GM21367 (cell line): ENCODE measurements around the gene GSTA2.
"Not testable (repeated sequence)": the region's sequence is repeated elsewhere in the genome, so short reads cannot be mapped to it uniquely, and the experiment has no call there.

Experiments used
- ATAC-seq: cut with Tn5 transposase; IDR thresholded peaks from one replicate; pipeline ENCODE4 v1.9.1; 2021; ENCODE audit not compliant: unreplicated experiment

GSTA2 gene

DNA sequence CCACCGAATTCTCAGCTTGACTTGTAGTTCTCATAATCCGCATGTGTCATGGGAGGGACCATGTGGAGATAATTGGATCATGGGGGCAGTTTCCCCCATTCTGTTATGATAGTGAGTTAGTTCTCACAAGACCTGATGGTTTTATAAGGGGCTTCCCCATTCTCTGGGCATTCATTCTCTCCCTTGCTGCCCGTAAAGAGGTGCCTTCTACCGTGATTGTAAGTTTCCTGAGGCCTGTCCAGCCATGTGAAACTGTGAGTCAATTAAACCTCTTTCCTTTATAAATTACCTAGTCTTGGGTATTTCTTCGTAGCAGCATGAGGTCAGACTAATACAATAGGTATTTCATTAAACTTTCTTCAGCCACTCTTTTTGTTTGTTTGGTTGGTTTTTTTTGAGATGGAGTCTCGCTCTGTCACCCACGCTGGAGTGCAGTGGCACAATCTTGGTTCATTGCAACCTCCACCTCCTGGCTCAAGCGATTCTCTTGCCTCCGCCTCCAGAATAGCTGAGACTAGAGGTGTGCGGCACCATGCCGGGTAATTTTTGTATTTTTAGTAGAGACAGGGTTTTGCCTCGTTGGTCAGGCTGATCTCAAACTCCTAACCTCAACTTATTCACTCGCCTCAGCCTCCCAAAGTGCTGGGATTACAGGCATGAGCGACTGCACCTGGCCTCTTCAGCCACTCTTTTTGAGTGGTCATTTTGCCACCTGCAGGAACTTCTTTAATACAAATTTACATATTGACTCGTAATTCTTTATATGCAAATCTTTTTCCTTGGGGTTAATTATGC, 36.3 kb downstream of the GSTA2 start:
- ATAC-seq = no peak

DNA sequence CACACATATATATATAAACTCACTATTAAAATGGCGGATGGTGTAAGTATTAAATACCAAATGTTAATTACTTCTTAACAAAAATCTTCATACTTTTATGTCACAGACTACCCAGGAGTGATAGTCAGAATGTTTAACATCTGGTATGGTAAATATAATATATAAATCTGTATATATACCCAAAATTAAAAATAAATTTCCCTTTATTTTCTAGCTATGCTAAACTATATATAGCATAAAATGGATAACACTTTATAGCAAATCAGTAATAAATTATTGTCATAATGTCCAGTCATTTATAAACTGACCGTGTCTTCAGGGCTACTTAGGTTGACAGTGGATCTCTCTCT, 37.1 kb downstream of the GSTA2 start:
- ATAC-seq = no peak

DNA sequence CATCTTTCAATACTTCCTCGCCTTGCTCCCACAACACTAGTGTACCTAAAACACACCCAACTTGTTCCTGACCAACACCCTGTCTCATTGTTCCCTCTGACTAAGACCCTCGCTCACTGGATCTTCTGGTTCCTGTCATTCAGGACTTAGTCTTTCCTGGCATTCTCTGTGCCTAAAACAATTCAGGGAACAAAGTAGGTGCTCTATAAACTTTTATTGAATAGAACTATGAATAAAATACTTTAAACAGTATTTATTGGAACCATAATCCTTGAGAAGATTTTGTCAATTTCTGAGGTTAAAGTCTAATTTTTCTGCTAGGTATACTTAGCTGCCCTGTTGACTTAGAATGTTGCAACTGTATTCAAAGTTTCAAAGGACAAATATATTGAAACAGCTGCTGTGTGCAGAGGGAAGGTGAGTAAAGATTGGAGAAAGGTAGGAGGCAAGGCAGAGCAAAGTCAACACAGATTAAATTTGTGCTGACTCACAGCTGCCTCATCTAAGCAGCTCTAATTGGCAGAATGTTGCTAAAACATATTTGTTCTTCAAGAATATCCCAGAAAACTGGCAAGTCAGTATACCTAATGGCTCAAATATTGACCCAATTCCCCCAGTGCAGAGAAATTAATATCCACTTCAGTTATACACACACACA, 37.6 kb downstream of the GSTA2 start:
- no peak for ATAC-seq

DNA sequence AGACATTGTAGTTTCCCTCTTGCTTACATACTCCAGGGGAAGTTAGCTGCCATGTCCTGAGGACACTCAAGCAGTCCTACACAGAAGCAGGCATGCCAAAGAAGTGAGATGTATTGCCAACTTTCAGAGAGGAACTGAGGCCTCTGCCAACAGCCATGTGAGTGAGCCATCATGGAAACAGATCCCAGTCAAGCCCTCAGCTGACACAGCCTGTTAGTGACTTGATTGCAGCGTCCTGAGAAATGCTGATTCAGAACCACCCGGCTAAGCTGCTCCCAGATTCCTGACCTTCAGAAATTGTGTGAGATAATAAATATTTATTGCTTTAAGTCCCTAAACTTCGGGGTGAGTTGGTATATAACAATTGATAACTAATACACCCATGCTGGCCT, 38.1 kb downstream of the GSTA2 start:
- ATAC-seq = no peak

DNA sequence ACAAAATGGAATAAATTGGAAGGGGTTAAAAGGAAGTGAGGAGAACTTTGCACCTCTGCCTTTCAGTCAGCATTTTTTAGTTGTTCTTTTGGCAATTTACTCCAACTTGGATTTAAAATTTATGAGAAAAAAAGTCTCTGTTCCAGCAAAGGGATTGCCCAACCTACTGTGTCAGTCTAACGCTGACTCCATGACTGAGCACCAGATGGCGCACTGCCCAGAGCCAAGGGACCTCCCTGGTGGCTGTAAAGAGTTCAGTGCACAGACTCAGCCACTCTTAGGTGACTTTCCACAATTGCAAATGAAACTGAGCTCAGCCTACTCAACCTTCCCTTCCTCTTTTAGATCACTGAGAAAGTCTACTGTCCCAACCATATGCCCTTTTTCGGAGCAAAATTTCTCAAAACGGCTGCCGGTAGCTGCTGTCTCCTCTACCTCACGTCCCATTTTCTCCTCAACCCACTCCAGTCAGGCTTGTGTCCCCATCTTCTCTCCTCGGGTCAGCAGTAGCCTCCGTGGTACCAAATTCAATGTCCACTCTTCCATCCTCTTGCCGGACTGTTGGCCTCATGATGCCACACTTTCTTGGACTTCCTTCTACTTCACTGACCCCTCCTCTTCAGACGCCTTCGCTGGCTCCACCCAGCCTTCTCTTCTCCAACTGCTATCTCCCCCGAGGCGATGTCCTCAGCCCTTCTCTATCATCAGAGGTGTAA, 38.7 kb downstream of the GSTA2 start:
- peak; percentile 100 for ATAC-seq

DNA sequence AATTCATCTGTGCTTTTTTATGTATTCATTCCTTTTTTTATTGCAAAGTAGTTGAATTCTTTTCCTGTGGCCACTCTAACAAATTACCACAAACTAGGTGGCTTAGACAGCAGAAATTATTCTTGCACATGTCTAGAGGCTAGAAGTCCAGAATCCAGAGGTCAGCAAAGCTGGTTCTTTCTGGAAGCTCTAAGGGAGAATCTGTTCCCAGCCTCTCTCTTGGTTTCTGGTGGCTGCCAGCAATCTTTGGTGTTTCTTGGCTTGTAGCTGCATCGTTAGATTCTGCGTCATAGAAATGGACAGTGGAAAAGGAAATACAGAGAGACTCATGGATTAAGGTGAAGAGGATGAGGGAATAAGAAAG, 39.3 kb downstream of the GSTA2 start:
- ATAC-seq = no peak

DNA sequence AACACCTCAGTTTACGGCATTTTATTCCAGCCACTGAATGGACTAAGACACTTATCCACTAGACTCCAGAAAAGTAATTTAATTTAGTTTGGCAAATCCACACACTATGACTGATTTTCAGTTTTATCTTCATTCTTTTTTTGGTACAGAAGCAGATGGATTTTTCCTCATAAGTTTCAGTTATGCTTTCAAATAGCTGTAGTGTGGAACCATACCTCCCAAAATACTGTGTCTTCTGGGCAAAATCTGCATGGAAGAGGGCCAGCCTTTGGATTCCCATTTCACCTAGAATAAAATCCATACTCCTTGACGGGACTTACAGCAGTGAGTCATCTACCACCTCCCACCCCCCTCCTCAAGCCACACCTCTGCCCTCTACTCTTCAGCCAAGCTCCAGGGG, 43.0 kb downstream of the GSTA2 start:
- ATAC-seq = no peak

DNA sequence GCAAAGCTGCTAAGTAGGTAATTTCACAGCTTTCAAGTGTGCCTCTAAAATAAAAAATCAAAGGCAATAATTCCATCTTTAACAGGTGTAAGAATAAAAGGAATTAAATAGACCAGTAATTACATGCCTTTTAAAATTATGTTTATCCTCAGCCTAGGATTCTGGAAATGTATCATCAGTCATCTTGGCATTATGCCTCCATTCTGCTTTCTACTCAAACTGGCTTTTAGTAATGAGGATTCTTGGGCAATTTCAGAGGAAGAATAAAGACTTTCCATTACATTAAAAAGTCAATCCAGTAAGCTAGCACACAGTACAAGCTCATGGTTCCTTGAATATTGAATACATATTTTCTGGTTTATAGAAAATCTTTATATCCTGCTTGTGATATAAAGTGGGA, 44.7 kb downstream of the GSTA2 start:
- no peak for ATAC-seq

DNA sequence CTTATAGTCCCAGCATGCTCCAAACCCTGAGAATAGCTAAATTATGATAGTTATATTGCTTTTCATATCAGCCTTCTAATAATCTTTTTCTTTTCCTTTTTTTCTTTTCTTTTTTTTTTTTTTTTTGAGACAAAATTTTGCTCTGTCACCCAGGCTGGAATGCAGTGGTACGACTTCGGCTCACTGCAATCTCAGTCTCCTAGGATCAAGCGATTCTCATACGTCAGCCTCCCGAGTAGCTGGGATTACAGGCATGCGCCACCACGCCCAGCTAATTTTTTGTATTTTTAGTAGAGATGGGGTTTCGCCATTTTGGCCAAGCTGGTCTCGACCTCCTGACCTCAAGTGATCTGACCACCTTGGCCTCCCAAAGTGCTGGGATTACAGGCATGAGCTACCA, 48.5 kb downstream of the GSTA2 start:
- ATAC-seq = not testable (repeated sequence)

DNA sequence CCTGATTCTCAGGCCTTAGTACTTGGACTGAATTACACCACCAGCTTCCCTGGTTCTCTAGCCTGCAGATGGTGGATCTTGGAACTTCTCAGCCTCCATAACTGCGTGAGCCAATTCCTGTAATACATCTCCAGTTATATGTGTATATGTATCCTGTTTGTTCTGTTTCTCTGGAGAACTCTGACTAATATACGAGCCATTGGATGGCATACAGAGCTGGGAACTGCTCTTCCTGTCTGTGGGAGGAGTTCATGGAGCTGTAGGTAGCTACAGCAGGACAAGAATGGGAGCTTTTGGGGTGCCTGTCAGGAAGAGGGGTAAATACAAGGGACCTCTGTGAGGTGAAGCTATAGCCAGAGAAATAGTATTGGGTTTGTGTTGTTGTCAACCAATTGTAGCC, 51.1 kb downstream of the GSTA2 start:
- ATAC-seq = no peak

DNA sequence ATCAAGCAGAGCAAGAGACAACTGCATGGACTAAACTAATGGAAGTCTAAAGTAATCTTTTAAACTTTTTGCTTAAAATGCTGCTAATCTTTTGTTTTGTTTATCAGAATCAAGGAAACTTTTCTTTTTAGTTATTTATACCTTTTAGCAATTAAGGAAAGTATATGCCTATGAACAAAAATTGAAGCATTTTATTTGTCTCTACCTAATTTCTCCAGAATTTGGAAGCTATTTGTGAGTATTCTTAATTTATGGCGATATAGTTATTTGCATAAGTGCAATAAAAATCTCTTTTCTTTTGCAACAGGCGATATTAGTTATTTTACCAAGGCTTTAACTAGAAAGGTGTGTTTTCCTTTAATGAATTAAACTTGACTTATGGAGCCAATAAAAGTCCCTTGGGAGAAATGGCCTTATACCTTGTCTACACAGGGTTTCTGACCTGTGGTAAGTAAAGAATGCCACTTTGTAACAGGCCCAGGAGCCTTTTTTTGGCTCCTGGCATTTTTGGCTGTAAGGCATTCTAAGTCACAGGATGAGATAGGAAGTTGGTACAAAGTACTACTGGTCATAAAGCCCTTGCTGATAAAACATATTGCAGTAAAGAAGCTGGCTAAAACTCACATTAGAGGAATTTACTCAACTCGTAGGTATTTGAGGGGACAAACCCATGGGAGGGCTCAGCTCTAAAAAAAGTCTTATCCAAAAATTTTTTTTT, 55.2 kb downstream of the GSTA2 start:
- no peak for ATAC-seq

DNA sequence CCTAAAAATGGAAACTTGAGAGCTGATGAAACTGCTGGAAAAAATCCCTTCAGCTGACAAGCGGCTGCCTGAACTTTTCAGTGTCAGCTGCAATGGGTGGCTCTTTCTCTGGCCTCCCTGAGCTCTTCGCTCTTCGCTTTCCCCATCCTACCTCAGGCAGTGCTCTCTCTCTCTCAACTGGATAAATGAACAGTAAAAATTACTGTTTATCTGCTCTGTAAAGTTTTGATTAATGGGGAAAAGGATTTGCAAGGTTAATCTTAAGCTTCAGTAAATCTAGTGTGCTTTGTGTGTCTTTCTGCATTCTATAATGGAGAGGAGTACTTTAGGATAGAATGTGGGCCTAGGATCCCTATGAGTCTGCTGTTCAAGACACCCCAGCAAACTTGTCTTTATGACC, 57.3 kb downstream of the GSTA2 start:
- no peak for ATAC-seq

DNA sequence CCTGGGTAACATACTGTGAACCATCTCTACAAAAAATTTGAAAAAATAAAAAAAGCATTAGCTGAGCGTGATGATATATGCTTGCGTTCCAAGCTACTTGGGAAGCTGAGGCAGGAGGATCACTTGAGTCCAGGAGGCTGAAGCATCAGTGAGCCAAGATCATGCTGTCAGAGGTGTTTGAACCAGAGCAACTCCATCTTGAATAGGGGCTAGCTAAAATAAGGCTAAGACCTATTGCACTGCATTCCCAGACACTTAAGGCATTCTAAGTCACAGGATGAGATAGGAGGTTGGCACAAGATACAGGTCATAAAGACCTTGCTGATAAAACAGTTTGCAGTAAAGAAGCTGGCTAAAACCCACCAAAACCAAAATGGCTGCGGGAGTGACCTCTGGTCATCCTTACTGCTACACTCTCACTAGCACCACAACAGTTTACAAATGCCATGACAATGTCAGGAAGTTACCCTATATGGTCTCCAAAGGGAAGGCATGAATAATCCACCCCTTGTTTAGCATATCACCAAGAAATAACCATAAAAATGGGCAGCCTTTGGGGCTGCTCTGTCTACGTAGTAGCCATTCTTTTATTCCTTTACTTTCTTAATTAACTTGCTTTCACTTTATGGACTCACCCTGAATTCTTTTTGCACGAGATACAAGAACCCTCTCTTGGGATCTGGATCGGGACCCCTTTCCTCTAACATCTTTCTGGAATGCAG, 58.3 kb downstream of the GSTA2 start:
- ATAC-seq = not testable (repeated sequence)

DNA sequence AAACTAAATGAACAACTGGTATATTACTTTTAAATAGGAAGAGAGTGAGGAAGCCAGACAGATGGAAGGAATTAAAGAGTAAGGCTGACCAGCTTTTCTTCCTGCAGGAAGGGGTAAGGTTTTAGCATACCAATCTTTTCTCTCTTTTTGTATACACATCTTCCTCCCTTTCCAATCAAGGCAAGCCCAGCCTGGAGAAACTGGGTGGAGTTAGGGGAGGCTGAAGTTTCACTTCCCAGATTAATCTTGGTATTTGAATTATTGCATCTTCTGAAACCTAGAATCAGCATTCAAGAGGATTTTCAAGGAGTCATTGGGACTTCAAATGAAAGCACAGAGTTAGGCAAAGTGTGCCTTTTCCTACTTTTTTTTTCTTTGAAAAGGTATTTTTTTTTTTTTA, 59.2 kb downstream of the GSTA2 start:
- ATAC-seq = no peak
